ENCODE measurements around the gene CCDC92B.
"Not testable (repeated sequence)": the region's sequence is repeated elsewhere in the genome, so short reads cannot be mapped to it uniquely, and the experiment has no call there.

CCDC92B gene

GRCh38 chr17:2749058-2749783 lies at the start of gene CCDC92B:
CCDC92B (minus strand) TSS chr17:2749652; CDS start chr17:2735145, 14,507 bp downstream.
- no peak for DNase-seq

- no peak for DNase-seq
Measured at GRCh38 chr17:2798678-2799077, 49.2 kb upstream of the CCDC92B start.

- DNase-seq = no peak
Measured at GRCh38 chr17:2798188-2798587, 48.7 kb upstream of the CCDC92B start.

- no peak for DNase-seq
Measured at GRCh38 chr17:2797637-2798036, 48.2 kb upstream of the CCDC92B start.

GRCh38 chr17:2797226-2797625 lies 47.8 kb upstream of the CCDC92B start:
- DNase-seq = no peak

GRCh38 chr17:2796164-2797125 lies 47.0 kb upstream of the CCDC92B start, which contains the start of gene RAP1GAP2:
RAP1GAP2 (plus strand) TSS chr17:2796438; CDS start chr17:2796528, 90 bp downstream.
- no peak for DNase-seq

GRCh38 chr17:2795441-2796163 lies 46.1 kb upstream of the CCDC92B start:
- DNase-seq = no peak

- DNase-seq = no peak
Measured at GRCh38 chr17:2794111-2794803, 44.8 kb upstream of the CCDC92B start.

GRCh38 chr17:2792366-2793169 lies 43.1 kb upstream of the CCDC92B start:
- DNase-seq = no peak

GRCh38 chr17:2789700-2790099 lies 40.2 kb upstream of the CCDC92B start:
- DNase-seq = no peak

GRCh38 chr17:2786176-2786881 lies 36.9 kb upstream of the CCDC92B start:
- DNase-seq = peak; percentile 79 to 87

GRCh38 chr17:2785376-2785775 lies 35.9 kb upstream of the CCDC92B start:
- not testable (repeated sequence) for DNase-seq

GRCh38 chr17:2784864-2785263 lies 35.4 kb upstream of the CCDC92B start:
- no peak for DNase-seq

GRCh38 chr17:2783310-2784030 lies 34.0 kb upstream of the CCDC92B start:
- DNase-seq = no peak

- no peak for DNase-seq
Measured at GRCh38 chr17:2782055-2782454, 32.6 kb upstream of the CCDC92B start.

GRCh38 chr17:2781598-2781997 lies 32.1 kb upstream of the CCDC92B start:
- not testable (repeated sequence) for DNase-seq

- DNase-seq = no peak
Measured at GRCh38 chr17:2780931-2781454, 31.5 kb upstream of the CCDC92B start.

- no peak for DNase-seq
Measured at GRCh38 chr17:2780256-2780655, 30.8 kb upstream of the CCDC92B start.

GRCh38 chr17:2779545-2779944 lies 30.1 kb upstream of the CCDC92B start:
- DNase-seq = no peak

- DNase-seq = no peak
Measured at GRCh38 chr17:2778489-2778888, 29.0 kb upstream of the CCDC92B start.

All from NCI-H187 (cell line).